Fibroblast of the aortic adventitia (primary cell): ENCODE measurements around the gene SETD3. TPM values are rescaled to one million over a fixed set of nuclear protein-coding genes. Genes with fewer than 3 reads are reported as not detected.
A peak's percentile ranks its signal among the peaks of the same experiment; 100 is the strongest.

ENCODE experiments used
- DNase-seq: peaks from one replicate; pipeline ENCODE4 v3.0.0-alpha.2; 2010; ENCODE audit warnings: low read depth
- H3K4me3 ChIP-seq: 2 replicates; pipeline ENCODE4 v1.5.1; 2011; ENCODE audit warnings: low read depth, mild to moderate bottlenecking, control low read depth, low read length, moderate library complexity
- CTCF ChIP-seq: IDR thresholded peaks from 2 replicates; pipeline ENCODE4 v1.5.1; 2011; ENCODE audit warnings: mild to moderate bottlenecking, low read length, control low read depth, inconsistent platforms; ENCODE audit not compliant: insufficient read depth
- total RNA-seq: library from RNA; depleted of rRNA; stranded (reverse); fragments of >200 nt; gene quantifications from 2 replicates; pipeline ENCODE4 v1.2.3, GENCODE V29; 2012; ENCODE audit warnings: low replicate concordance

SETD3 gene
- total RNA-seq, 1 donor: 47.6 TPM

- no peak for TF ChIP-seq CTCF
- DNase-seq: no peak
- H3K4me3 ChIP-seq: no peak overlapping the region
These were observed 45.3 kb downstream of the SETD3 start for GRCh38 chr14:99435327-99435726.

GRCh38 chr14:99432485-99432884 is 48.2 kb downstream of the SETD3 start:
- no peak overlapping the region for H3K4me3 ChIP-seq
- no peak for DNase-seq
- TF ChIP-seq CTCF: no peak

- H3K4me3 ChIP-seq: no peak overlapping the region
- TF ChIP-seq CTCF: no peak
- DNase-seq: peak; percentile 8
These were observed 48.7 kb downstream of the SETD3 start for GRCh38 chr14:99431986-99432385.

- DNase-seq: no peak
- TF ChIP-seq CTCF: peak; percentile 30
- no peak overlapping the region for H3K4me3 ChIP-seq
These were observed 50.2 kb downstream of the SETD3 start for GRCh38 chr14:99430491-99430890.

GRCh38 chr14:99427632-99428300 is 52.9 kb downstream of the SETD3 start:
- no peak overlapping the region for H3K4me3 ChIP-seq
- no peak for TF ChIP-seq CTCF
- DNase-seq: no peak

GRCh38 chr14:99426813-99427346 is 53.8 kb downstream of the SETD3 start:
- DNase-seq: no peak
- no peak for TF ChIP-seq CTCF
- no peak overlapping the region for H3K4me3 ChIP-seq

GRCh38 chr14:99426265-99426664 is 54.4 kb downstream of the SETD3 start:
- H3K4me3 ChIP-seq: no peak overlapping the region
- no peak for DNase-seq
- no peak for TF ChIP-seq CTCF
